GM23338 (cell line): ENCODE data around the gene C1orf146. TPM values are rescaled to one million over a fixed set of nuclear protein-coding genes. Genes with fewer than 3 reads are reported as not detected.

Experiments used
- ATAC-seq: fragments of 200-7000 bp; cut with Tn5 transposase; 3 replicates; pipeline ENCODE4 v1.9.1; 2020
- DNase-seq: peaks from one replicate; pipeline ENCODE4 v3.0.0-alpha.2; 2015; ENCODE audit warnings: low spot score
- H2AFZ ChIP-seq: fragments of 200-600 bp; sonication (generic); 2 replicates; pipeline ENCODE4 v1.8.0; 2016; ENCODE audit warnings: antibody characterized with exemption, mild to moderate bottlenecking, moderate library complexity
- H3F3A ChIP-seq: fragments of 200-600 bp; sonication (generic); replicated peaks from 2 replicates; pipeline ENCODE4 v1.8.0; 2017; ENCODE audit warnings: antibody characterized with exemption, mixed run types, low read depth
- H3K27ac ChIP-seq: fragments of 200-600 bp; sonication (generic); 2 replicates; pipeline ENCODE4 v1.6.1; 2016; ENCODE audit warnings: low read depth
- H3K27me3 ChIP-seq: fragments of 200-600 bp; sonication (generic); 2 replicates; pipeline ENCODE4 v1.8.0; 2016; ENCODE audit warnings: mild to moderate bottlenecking, mixed run types, moderate library complexity; ENCODE audit not compliant: insufficient read depth
- H3K36me3 ChIP-seq: fragments of 200-600 bp; sonication (generic); 2 replicates; pipeline ENCODE4 v1.8.0; 2016; ENCODE audit warnings: mild to moderate bottlenecking; ENCODE audit not compliant: insufficient read depth
- H3K4me1 ChIP-seq: fragments of 200-600 bp; sonication (generic); 2 replicates; pipeline ENCODE4 v1.8.0; 2016; ENCODE audit warnings: mild to moderate bottlenecking, moderate library complexity; ENCODE audit not compliant: insufficient read depth
- H3K4me2 ChIP-seq: fragments of 200-600 bp; sonication (generic); 2 replicates; pipeline ENCODE4 v1.7.1; 2017; ENCODE audit warnings: mixed run types
- H3K4me3 ChIP-seq: fragments of 200-600 bp; sonication (generic); 2 replicates; pipeline ENCODE4 v1.6.1; 2016; ENCODE audit warnings: mixed run types
- H3K79me2 ChIP-seq: fragments of 200-600 bp; sonication (generic); replicated peaks from 2 replicates; pipeline ENCODE4 v1.8.0; 2017; ENCODE audit warnings: mild to moderate bottlenecking; ENCODE audit not compliant: insufficient read depth
- H3K9me2 ChIP-seq: fragments of 200-600 bp; sonication (generic); 2 replicates; pipeline ENCODE4 v1.8.0; 2017; ENCODE audit not compliant: insufficient read depth
- H4K20me1 ChIP-seq: fragments of 200-600 bp; sonication (generic); replicated peaks from 2 replicates; pipeline ENCODE4 v1.8.0; 2017; ENCODE audit warnings: mild to moderate bottlenecking; ENCODE audit not compliant: insufficient read depth
- H3K27ac Mint-ChIP-seq: 2 replicates; pipeline ENCODE4 v1.8.0; 2020; ENCODE audit warnings: inconsistent platforms, mild to moderate bottlenecking, moderate library complexity, mixed read lengths
- H3K27me3 Mint-ChIP-seq: 3 replicates; pipeline ENCODE4 v1.8.0; 2022; ENCODE audit warnings: low read depth, mild to moderate bottlenecking, moderate library complexity, mixed read lengths, inconsistent platforms; ENCODE audit not compliant: insufficient read depth, poor library complexity
- H3K36me3 Mint-ChIP-seq: 3 replicates; pipeline ENCODE4 v1.8.0; 2021; ENCODE audit warnings: low read depth, mild to moderate bottlenecking, inconsistent platforms, moderate library complexity, mixed read lengths
- H3K4me1 Mint-ChIP-seq: 3 replicates; pipeline ENCODE4 v1.8.0; 2020; ENCODE audit warnings: mild to moderate bottlenecking, inconsistent platforms, mixed read lengths
- H3K4me3 Mint-ChIP-seq: 3 replicates; pipeline ENCODE4 v1.8.0; 2021; ENCODE audit warnings: moderate library complexity, mild to moderate bottlenecking, inconsistent platforms, mixed read lengths
- H3K9me3 Mint-ChIP-seq: 3 replicates; pipeline ENCODE4 v1.8.0; 2020; ENCODE audit warnings: moderate library complexity, mild to moderate bottlenecking, inconsistent platforms, mixed read lengths
- ETS1 ChIP-seq: IDR thresholded peaks from 2 replicates; pipeline ENCODE4 v1.6.1; 2016; ENCODE audit warnings: antibody characterized with exemption
- EZH2phosphoT487 ChIP-seq: fragments of 200-600 bp; sonication (generic); IDR thresholded peaks from one replicate; pipeline ENCODE4 v1.8.1; 2018; ENCODE audit warnings: antibody characterized with exemption; ENCODE audit not compliant: unreplicated experiment
- ZNF331 ChIP-seq: fragments of 250-450 bp; sonication (Bioruptor Pico); IDR thresholded peaks from 2 replicates; pipeline ENCODE4 v1.5.0; 2020; ENCODE audit warnings: low read depth, mild to moderate bottlenecking, moderate library complexity
- ZNF462 ChIP-seq: fragments of 250-450 bp; sonication (Bioruptor Pico); IDR thresholded peaks from 2 replicates; pipeline ENCODE4 v1.5.0; 2020; ENCODE audit warnings: mild to moderate bottlenecking, moderate library complexity
- polyA plus RNA-seq: library from polyadenylated mRNA; unstranded; fragments of >200 nt; fragmentation: Nextera tagmentation; extraction: Ambion mirVana; gene quantifications from 2 replicates; pipeline ENCODE4 v1.2.1, GENCODE V29; 2016
- total RNA-seq: library from RNA; depleted of rRNA; stranded (reverse); fragments of >200 nt; shearing (Covaris generic); gene quantifications from 2 replicates; pipeline ENCODE4 v1.2.3, GENCODE V29; 2014

C1orf146 gene
- total and polyA plus RNA-seq, 2 experiments from 2014 or later: not detected

- TF ChIP-seq ZNF462 (CRISPR knock-in tag): no peak
Measured at GRCh38 chr1:92203105-92203504, 14.6 kb upstream of the C1orf146 start (continued).

GRCh38 chr1:92210701-92211100 is 7.0 kb upstream of the C1orf146 start:
- Mint-ChIP-seq H3K27me3 (peaks cover 3% of the 10 kb centered on the region), H3K27ac (no peak overlapping the region), H3K9me3 (peaks cover 2% of the 10 kb centered on the region; the same call in 1 of the 3 replicates), H3K4me3 (no peak overlapping the region), H3K36me3 (no peaks in the 10 kb centered on the region), H3K4me1 (no peaks in the 10 kb centered on the region)
- TF ChIP-seq EZH2phosphoT487: no peak
- TF ChIP-seq ZNF331 (CRISPR knock-in tag): no peak
- TF ChIP-seq ETS1: no peak
- no peak overlapping the region for H2AFZ ChIP-seq
- no peaks in the 10 kb centered on the region for H3K79me2 ChIP-seq
- H3K27me3 ChIP-seq: no peaks in the 10 kb centered on the region
- H3K27ac ChIP-seq: no peak overlapping the region
- H3K4me2 ChIP-seq: no peak overlapping the region
- DNase-seq (no peak), ATAC-seq (no peak)
- no peaks in the 10 kb centered on the region for H4K20me1 ChIP-seq
- H3K4me3 ChIP-seq: no peak overlapping the region
- H3K4me1 ChIP-seq: no peaks in the 10 kb centered on the region
- H3K9me2 ChIP-seq: 0 out of 2 replicates have a peak, but pooled peaks cover 4% of the 10 kb centered on the region
- no peaks in the 10 kb centered on the region for H3K36me3 ChIP-seq
- H3F3A ChIP-seq: no peaks in the 10 kb centered on the region
